ENCODE data around the gene MALT1.

MALT1 gene

DNA sequence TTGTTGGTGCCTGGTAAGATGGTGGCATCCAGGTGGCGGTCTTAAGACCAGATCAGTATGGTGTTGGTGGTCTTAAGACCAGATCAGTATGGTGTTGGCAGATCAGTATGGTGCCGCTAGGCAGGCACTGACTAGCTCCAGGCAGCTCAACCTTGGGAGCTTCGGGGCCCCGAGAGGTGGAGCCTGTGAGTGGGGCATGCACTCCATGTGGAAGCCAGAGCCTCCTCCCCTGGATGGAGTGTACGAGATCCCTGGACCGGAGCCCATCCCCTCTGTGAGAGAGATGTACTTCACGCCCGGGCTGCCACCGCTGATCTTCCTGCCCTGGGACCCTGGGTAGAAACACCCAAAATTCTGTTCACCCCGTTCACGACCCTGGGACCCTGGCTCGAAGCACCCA is 19.0 kb downstream of the MALT1 start:
- DNase-seq (ENCODE audit: low read depth in 3 of 3): no peak

DNA sequence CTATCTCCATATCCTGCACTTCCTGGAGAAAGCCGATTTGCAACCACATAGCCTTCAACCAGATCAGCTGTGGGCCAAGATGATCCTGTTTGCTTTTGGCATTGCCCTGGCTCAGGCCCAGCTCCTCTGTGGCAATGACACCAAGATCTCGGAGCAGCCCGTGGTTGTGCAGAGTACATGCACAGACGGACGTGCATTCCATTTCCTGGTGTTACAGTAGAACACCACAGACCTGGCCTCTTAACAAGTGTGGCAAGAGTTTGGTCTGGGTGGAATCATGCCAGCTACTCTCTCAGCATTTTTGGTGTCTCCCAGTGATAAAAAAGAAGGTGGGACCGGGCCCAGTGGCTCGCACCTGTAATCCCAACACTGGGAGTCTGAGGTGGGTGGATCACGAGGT is 20.0 kb downstream of the MALT1 start:
- DNase-seq (ENCODE audit: low read depth in 3 of 3): no peak

DNA sequence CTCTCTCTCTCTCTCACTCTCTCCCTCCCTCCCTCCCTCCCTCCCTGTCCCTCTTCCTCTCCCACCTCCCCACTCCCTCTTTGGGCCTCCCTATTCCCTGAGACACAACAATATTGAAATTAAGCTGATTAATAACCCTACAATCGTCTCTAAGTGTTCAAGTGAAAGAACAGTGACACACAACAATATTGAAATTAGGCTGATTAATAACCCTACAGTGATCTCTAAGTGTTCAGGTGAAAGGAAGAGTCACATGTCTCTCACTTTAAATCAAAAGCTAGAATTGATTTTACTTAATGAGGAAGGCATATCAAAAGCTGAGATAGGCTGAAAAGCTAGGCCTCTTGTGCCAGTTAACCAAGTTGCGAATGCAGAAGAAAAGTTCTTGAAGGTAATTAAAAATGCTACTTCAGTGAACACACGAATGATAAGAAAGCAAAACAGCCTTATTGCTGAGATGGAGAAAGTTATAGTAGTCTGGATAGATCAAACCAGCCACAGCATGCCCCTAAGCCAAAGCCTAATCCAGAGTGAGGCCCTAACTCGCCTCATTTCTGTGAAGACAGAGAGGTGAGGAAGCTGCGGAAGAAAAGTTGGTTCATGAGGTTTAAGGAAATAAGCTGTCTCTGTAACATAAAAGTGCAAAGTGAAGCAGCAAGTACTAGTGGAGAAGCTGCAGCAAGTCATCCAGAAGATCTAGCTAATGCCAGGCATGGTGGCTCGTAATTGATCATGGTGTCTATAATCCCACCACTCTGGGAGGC is 21.3 kb downstream of the MALT1 start:
- no peak for DNase-seq (ENCODE audit: low read depth in 3 of 3)

DNA sequence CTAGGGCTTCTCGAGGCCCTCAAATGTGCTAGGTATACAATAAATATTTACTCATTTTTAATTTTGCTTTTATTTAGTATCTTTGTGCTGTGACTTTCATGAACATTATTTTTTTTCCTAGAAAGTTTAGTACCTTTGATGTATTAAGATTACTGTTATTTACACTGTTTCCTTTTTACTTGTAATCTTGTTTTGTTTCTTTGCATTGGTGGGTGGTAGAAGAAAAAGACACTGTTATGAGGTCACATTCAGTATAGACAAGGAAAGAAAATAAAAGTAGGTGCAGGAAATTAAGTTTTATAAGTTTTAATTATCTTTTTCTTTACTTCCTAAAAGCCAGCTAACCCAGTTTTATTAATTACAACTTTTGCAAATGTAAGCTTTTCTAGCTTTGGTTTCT is 23.0 kb downstream of the MALT1 start:
- no peak for DNase-seq (ENCODE audit: low read depth in 3 of 3)

DNA sequence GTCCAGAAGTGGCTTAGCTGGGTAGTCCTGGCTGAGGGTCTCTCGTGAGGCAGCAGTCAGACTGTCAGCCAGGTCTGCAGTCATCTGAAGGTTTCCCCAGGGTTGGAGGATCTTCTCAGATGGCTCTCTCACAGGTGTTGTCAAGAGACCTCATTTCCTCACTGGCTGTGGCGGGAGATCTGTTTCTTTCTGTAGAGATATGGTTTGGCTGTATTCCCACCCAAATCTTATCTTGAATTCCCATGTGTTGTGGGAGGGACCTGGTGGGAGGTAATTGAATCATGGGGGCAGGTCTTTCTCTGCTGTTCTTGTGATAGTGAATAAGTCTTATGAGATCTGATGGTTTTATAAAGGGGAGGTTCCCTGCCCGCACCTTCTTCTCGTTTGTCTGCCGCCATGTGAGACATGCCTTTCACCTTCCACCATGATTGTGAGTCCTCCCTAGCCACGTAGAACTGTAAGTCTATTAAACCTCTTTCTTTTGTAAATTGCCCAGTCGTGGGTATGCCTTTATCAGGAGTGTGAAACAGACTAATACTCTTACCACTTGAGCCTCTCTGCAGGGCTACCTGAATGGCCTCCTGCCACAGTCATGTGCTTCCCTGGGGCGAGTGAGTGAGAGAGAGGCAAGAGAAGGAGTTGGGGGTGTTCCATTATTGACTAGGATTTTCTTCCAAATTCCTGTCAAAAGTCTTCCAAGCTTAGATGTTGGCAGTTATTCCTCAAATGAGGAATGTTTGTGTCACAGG is 23.6 kb downstream of the MALT1 start:
- DNase-seq (ENCODE audit: low read depth in 3 of 3): no peak

DNA sequence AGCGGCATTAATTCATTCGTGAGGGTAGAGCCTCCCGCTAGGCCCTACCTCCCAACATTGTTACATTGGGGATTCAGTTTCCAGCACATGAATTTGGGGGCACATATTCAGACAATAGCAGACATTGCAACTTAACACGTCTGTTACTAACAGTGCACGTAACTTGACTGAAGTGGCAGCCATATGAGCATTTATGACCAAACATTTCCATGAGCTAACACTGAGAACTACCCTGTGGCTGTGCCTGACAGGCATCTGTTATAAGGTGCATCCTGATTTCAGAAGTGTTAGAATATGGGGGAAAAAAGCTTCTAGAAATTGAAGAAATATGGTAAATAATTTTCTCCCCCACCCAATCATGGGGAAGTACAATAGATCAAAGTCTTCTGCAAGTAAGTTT is 24.5 kb downstream of the MALT1 start:
- no peak for DNase-seq (ENCODE audit: low read depth in 3 of 3)

DNA sequence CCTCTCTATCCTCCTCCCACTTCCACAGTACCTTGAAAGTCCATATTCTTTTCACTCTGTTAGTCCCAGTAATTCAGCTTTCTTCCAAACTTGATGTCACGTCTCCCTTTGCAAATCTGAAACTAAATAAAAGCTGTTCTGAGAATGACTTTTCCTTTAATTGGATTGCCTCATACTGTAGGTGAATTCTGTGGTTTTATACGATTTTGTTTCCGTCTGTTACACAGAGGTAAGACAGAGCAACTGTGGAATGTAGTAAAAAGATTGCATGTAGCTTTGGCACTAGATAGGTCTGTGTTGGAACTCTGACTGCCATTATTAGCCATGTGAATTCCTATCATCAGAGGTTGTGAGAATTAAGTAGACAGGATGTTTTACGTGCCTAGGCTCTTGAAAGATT is 25.9 kb downstream of the MALT1 start:
- DNase-seq (ENCODE audit: low read depth in 3 of 3): no peak

DNA sequence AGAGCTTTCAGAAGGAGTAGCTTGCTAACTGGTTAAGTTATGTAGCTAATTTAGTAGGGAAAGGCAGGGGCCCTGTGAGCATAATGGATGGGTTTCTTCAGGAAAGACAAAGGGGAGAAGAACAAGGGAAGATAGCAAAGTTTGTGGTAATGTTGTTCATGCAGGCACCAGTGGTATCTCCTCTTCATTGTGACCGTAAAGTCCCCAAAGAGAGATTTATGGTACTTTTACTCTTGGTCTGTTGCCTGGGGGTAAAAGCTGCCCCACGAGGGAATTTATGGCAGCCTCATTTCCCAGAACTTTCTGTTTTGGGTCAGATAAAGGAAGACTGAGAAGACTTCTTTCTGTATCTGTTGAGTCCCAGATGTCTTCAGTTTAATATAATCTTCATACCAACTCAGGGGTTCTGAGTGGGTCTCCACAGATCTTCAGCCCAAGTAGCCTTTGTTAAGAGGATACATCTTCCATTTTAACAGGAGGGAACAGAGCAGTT is 27.5 kb downstream of the MALT1 start:
- DNase-seq (ENCODE audit: low read depth in 3 of 3): no peak

DNA sequence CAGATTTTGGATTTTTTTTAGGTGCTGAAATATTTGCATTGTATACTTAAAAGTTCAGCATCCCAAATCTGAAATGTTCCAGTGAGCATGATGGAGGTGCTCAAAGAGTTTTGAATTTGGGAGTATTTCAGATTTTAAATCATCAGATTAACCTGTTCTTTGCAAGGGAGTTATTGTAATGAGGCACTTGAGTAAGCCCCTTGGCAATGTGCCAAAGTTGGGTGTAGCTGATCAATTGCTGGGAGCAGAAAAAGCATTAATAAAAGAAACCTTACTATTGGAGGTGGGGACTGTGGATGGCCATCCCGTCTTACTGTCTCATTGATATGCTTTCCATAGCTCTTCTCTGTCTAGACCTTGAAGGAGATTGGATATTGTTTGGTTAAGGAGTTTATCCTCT is 28.3 kb downstream of the MALT1 start:
- DNase-seq (ENCODE audit: low read depth in 3 of 3): no peak

DNA sequence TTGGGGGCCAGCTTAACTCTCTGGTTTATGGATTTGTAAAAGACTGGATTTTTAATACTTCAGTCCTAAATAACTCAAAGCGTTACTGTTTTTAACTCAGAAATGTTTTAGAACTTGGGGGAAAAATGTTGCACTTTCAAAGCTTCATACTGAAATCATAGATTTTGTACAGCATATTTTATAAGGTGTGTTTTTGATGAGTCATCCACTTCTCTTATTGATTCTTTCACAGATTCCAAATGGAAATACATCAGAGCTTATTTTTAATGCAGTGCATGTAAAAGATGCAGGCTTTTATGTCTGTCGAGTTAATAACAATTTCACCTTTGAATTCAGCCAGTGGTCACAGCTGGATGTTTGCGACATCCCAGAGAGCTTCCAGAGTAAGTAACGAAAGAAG is 28.9 kb downstream of the MALT1 start:
- no peak for DNase-seq (ENCODE audit: low read depth in 3 of 3)

DNA sequence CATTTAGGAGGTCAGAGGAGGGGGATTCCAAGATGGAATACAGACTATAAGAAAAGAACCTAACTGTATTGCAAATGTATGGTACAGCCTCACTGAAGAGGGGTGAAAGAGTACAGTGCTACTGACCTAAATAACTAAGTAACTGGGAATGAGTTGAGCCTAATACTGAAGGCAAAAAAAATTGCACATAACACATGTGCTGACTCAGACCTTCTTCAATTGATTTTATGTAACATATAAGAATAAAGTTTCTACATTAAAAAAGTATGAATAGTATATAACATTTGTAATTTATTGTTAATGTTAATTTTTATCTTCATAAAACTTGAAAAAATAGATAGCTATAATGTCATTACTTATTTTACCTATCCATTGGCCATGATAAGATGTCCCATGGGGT is 41.7 kb downstream of the MALT1 start:
- DNase-seq (ENCODE audit: low read depth in 3 of 3): no peak

DNA sequence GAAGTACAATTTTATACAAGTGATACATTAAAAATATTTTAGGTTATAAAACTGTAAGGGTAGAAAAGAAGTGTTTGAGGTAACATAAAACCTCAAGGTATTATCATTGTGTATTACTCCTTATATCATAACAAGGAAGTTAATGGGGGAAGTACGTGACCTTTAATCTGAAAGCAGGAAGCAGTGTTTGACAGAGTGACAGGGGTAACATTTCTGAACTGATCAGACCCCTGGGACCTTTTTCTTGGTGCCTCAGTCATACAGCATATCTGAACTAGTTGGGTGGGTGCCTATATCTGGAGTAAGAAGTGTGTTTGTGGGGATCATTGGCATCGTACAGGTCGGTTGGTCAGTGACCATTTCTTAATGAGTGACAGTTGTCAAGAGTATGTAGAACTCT is 43.0 kb downstream of the MALT1 start:
- no peak for DNase-seq (ENCODE audit: low read depth in 3 of 3)

DNA sequence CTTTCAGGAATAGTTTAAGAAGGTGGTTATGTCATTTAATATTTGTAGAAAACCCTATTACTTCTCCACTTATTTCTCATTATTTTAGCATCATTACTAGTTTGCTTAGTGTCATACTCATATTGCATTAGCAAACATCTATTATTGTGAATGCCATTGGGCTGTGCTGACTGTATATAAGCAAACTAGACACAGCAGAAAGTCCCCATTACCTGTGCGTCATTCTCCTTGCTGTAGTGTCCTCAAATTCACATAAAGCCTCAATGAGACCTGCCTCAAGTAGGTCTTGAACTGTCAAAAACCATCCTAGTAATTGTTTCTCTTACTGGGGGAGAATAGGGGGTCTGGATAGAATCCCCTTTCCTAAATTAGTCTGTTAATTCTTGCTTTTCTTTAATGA is 43.6 kb downstream of the MALT1 start:
- no peak for DNase-seq (ENCODE audit: low read depth in 3 of 3)

DNA sequence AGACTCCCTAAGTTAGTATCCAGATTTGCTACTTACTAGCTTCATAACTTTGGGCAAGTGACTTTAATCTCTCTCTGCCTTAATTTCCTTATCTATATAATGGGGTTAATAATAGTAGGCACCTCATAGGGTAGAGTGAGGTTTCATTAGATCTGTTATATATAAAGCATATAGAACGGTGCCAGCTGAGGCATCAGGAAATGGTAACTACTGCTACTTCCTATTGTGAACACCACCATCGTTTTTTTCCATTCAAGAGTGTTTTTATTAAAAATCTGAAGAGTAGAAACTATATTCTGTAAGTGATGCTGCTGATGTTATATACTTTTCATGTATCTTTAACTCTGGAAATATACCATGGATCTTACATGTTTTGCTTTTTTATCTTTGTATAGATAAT is 44.3 kb downstream of the MALT1 start:
- no peak for DNase-seq (ENCODE audit: low read depth in 3 of 3)

DNA sequence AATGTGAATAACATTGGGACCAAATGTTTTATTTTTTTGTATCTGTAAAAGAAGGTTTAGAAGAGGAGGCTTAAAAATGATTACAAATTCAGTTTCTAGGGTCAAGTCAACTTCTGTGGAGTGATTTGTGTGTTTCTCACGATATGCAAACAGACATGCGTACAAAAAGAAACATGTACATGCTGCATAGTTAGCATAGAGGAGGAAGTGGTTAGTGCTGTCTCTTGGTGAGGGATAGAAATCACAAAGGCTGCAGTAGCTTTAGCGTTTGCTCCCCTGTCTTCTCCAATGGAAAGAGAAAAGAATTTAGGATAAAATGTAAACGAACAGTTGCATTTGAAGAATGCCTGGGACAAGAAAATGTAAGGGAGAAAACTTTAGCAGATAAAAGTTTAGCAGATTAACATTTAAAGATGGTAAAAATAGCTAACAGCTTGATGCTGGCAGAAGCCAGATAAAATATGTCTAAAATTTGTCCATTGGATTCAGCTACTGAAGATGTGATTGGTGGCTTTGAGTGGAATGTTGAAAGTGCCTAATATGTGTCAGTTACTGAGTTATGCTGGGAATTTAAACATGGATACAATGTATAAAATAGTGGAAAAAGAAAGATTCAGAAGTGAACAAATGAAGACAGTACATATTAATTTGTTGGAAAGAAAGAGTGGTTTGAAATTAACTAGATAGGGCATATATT is 44.9 kb downstream of the MALT1 start:
- DNase-seq (ENCODE audit: low read depth in 3 of 3): no peak

DNA sequence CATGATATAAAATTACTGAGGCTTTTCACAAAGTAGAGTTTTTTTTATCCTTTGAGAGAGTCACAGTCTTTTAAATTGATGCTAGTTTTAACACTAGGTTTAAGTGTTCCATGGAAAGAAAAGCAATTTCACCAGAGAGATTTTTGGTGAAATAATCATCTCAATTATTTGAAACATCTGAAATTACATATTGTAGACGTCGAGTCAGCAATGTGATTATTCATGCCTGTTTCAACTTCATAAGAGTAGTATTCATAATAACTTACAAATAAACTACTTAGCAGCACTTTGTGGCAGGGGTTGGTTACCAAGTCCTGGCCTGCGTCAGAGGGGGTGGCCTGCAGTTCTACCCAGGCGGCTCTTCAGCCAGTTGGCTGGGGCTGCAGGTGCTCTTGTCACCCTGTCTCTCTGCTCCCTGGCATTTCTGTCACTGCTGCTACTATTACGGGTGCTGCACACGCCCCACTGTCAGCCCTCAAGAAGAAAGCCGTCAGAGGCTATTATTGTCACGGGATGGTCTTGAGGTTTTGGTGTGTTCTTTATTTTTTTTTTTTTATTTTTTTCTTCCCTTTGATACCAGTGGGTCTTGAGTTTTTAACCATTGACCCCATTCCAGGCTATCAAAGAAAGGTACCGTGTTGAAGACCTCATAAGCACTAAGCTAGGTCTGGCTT is 50.4 kb downstream of the MALT1 start:
- no peak for DNase-seq (ENCODE audit: low read depth in 3 of 3)

DNA sequence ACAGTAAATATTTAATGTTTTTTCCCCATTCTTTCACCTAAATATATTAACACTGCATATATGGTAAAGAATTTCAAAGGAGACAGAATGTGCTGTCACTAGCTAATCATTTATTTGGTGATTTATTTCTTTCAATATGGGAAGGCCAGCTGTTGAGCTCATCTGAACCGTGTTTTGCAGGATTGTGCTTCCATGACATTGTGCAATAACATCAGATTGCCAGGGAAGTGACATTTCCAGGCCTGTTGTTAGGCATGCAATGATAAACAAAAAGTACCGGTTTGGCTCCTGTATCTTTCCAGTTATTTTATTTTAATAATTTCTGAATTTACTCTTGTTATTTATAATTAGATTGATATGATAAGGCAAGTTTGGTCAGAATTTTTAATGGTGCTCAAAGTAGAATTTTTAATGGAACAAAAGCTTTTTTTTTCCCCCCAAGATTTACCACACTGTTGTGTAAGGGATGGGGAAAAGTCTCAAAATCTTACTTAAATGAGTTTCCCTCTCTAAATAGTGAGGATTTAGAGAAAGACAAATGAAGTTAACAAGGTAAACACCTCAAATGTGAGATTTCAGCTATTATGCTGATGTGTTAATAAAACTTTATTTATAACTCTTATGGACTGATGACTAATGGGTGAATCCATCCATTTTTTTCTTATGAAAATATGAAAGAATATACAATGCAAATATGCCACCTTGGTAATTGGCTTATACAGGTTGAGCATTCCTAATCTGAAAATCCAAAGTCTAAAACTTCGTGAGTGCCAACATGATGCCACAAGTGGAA is 52.7 kb downstream of the MALT1 start:
- DNase-seq (ENCODE audit: low read depth in 3 of 3): no peak

DNA sequence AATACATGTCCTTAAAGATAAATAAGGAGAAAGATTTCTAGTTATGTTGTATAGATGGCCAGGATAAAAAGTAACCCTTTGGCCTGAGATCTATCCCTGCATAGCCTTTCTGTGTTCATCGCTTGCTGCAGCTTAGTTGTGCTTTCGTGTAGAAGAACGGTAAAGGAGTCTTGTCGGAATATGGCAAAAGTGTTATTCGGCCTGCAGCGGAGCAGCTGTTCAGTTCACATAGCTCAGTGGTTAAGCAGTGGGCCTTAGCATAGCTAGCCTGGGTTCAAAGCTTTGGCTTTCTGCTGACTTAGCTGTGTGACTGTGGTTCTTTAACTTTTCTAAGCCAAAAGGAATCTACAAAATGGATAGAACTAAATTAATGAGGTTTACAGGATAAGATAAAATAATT is 55.4 kb downstream of the MALT1 start:
- DNase-seq (ENCODE audit: low read depth in 3 of 3): no peak

DNA sequence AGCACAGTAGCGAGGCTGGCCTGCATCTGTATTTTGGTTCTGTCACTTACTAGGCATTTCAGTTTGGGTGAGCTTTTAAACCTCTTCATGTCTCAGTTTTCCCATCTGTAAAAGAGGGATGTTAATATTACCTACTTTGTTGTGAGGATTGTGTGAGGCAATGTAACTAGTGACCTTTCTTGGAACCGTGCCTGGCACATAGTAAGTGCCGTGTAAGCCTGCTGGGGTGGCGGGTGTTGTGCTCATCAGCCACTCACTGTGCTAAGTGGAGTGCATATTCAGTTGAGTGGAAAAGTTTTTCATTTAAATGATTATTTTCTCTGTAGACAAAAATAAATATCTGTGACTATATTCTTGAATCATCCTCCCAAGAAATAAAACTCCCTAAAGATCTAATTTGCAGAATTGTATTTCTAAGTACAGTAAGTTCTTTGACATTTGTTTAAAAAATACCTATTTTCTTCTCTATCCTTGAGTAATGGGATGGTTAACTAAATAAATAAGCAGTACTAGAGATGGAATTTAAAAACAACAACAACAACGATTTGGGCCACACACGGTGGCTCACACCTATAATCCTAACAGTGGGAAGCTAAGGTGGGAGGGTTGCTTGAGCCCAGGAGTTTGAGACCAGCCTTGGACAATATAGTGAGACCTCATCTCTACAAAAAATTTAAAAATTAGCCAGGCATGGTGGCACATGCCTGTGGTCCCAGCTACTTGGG is 56.7 kb downstream of the MALT1 start:
- no peak for DNase-seq (ENCODE audit: low read depth in 3 of 3)

DNA sequence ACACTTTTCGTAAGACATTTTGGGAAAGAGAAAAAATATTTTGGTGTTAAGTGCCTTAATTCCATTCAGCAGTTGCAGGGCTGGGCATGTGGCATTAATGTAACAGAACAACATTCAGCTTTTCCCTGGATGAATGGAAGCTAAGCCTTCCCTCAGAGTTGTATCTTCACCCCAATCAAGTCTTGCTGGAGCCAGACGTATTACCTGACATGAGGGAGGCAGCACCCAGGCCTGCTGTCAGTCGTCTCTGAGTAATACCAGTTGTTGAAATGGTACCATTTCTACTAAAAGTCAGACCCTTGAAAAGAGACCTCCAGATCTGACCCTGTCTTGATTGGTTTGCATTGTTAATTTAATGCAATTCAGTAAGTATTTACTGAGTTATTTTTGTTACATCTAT is 57.5 kb downstream of the MALT1 start:
- no peak for DNase-seq (ENCODE audit: low read depth in 3 of 3)

DNA sequence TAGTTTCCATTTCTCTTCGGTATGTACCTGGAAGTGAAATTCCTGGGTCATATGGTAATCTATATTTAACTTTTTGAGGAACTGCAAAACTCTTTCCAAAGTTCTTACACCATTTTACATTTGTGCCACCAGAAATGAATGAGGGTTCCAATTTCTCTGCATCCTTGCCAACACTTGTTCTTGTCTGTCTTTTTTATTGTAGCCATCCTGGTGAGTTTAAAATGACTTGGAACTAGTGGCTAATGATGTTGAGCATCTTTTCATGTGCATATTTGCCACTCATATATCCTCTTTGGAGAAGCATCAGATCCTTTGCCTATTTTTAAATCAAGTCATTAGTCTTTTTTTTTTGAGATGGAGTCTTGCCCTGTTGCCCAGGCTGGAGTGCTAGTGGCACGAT is 59.4 kb downstream of the MALT1 start:
- DNase-seq (ENCODE audit: low read depth in 3 of 3): no peak

All from stimulated activated CD4-positive, alpha-beta T cell treated with anti-CD3 and anti-CD28 coated beads, TNF-alpha, amount 100 ng/mL, for 4 hours (primary cell).